Trophoblast cell (in vitro differentiated cells and primary cell): Measurements from ENCODE around the gene SURF6.
"Not testable (repeated sequence)": the region's sequence is repeated elsewhere in the genome, so short reads cannot be mapped to it uniquely, and the experiment has no call there.

Source experiments
- DNase-seq, 2 donors: peaks; one replicate each; pipeline ENCODE4 v3.0.0-alpha.2; 2016
- H2AFZ ChIP-seq: 2 replicates; pipeline ENCODE4 v1.6.1; 2013; ENCODE audit warnings: low read length, moderate library complexity, mild to moderate bottlenecking; ENCODE audit not compliant: insufficient read depth, poor library complexity
- H2AK5ac ChIP-seq: 2 replicates; pipeline ENCODE4 v1.6.1; 2013; ENCODE audit warnings: mild to moderate bottlenecking, low read length
- H2BK120ac ChIP-seq: 2 replicates; pipeline ENCODE4 v1.6.1; 2013; ENCODE audit warnings: low read length, mild to moderate bottlenecking, moderate library complexity; ENCODE audit not compliant: insufficient read depth, poor library complexity
- H2BK12ac ChIP-seq: 2 replicates; pipeline ENCODE4 v1.6.1; 2013; ENCODE audit warnings: mild to moderate bottlenecking, low read length, moderate library complexity
- H2BK5ac ChIP-seq: 2 replicates; pipeline ENCODE4 v1.6.1; 2013; ENCODE audit warnings: low read length, low read depth, moderate library complexity, mild to moderate bottlenecking; ENCODE audit not compliant: poor library complexity
- H3K14ac ChIP-seq: 2 replicates; pipeline ENCODE4 v1.6.1; 2013; ENCODE audit warnings: mild to moderate bottlenecking, low read length
- H3K18ac ChIP-seq: 2 replicates; pipeline ENCODE4 v1.6.1; 2013; ENCODE audit warnings: mild to moderate bottlenecking, low read length
- H3K23ac ChIP-seq: 2 replicates; pipeline ENCODE4 v1.6.1; 2013; ENCODE audit warnings: low read length
- H3K27ac ChIP-seq: 2 replicates; pipeline ENCODE4 v1.5.1; 2013; ENCODE audit warnings: low read depth, mild to moderate bottlenecking, inconsistent platforms, low read length, moderate library complexity
- H3K27me3 ChIP-seq: 2 replicates; pipeline ENCODE4 v1.6.1; 2013; ENCODE audit warnings: inconsistent platforms, mild to moderate bottlenecking, low read length, moderate library complexity; ENCODE audit not compliant: insufficient read depth
- H3K36me3 ChIP-seq, 2 experiments: 1 replicate in 1 of 2; 2 replicates in 1 of 2; pipeline ENCODE4 v1.6.1; 2013; ENCODE audit warnings: low read length in 2 of 2, mild to moderate bottlenecking in 2 of 2, moderate library complexity in 1 of 2; ENCODE audit not compliant: insufficient read depth in 2 of 2, control insufficient read depth in 1 of 2
- H3K4ac ChIP-seq: 2 replicates; pipeline ENCODE4 v1.6.1; 2013; ENCODE audit warnings: low read depth, mild to moderate bottlenecking, low read length, moderate library complexity
- H3K4me1 ChIP-seq, 2 experiments: 1 replicate in 1 of 2; 2 replicates in 1 of 2; pipeline ENCODE4 v1.6.1; 2013; ENCODE audit warnings: low read length in 2 of 2, mild to moderate bottlenecking in 2 of 2, moderate library complexity in 1 of 2; ENCODE audit not compliant: insufficient read depth in 2 of 2, control insufficient read depth in 1 of 2
- H3K4me2 ChIP-seq: 2 replicates; pipeline ENCODE4 v1.6.1; 2013; ENCODE audit warnings: inconsistent platforms, mild to moderate bottlenecking, low read length, moderate library complexity
- H3K4me3 ChIP-seq: 2 replicates; pipeline ENCODE4 v1.5.1; 2013; ENCODE audit warnings: mild to moderate bottlenecking, low read depth, low read length, inconsistent platforms
- H3K79me1 ChIP-seq: one replicate; pipeline ENCODE4 v1.6.1; 2013; ENCODE audit warnings: low read length
- H3K79me2 ChIP-seq: 2 replicates; pipeline ENCODE4 v1.6.1; 2013; ENCODE audit warnings: low read length, mild to moderate bottlenecking; ENCODE audit not compliant: control insufficient read depth, insufficient read depth, poor library complexity
- H3K9ac ChIP-seq: 2 replicates; pipeline ENCODE4 v1.6.1; 2013; ENCODE audit warnings: mild to moderate bottlenecking, low read length
- H3K9me3 ChIP-seq: 2 replicates; pipeline ENCODE4 v1.6.1; 2013; ENCODE audit warnings: low read depth, mild to moderate bottlenecking, control low read depth, inconsistent platforms, low read length; ENCODE audit not compliant: insufficient read depth
- H4K12ac ChIP-seq: 2 replicates; pipeline ENCODE4 v1.6.1; 2013; ENCODE audit warnings: low read depth, mild to moderate bottlenecking, low read length, moderate library complexity
- H4K8ac ChIP-seq: 2 replicates; pipeline ENCODE4 v1.6.1; 2013; ENCODE audit warnings: low read depth, mild to moderate bottlenecking, low read length, moderate library complexity
- H4K91ac ChIP-seq: one replicate; pipeline ENCODE4 v1.6.1; 2013; ENCODE audit warnings: low read depth, mild to moderate bottlenecking, low read length, moderate library complexity
- WGBS: extraction: QIAGEN DNeasy Blood & Tissue Kit; methylation state at CpG from one replicate; pipeline ENCODE4 v1.1.7; 2013; ENCODE audit warnings: missing lambda C conversion rate; ENCODE audit not compliant: insufficient read length, insufficient coverage; ENCODE audit errors: extremely low coverage; 5-methylcytosine and 5-hydroxymethylcytosine counted together

The SURF6 gene

DNA sequence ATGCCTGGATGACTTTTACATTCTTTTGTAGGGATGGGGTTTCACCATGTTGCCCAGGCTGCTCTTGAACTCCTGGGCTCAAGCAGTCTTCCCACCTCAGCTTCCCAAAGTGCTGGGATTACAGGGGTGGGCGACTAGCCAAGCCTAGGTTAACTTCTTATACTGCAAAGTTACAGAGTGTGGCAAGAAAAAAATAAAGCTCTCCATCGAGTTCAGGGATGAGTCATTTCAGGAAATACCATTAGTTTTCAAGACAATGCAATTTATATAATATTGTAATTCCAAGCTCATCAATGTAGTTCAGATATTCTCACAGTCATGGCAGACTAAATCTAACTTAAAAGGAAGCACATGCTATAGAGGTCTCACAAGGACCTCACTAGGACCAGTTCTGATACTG is 49.5 kb downstream of the SURF6 start:
- H3K4ac ChIP-seq, result no peak overlapping the region
- no peaks in the 10 kb centered on the region for H3K27me3 ChIP-seq
- H2BK5ac ChIP-seq, result no peak overlapping the region
- no peak overlapping the region for H4K12ac ChIP-seq
- no peak overlapping the region for H3K14ac ChIP-seq
- WGBS, result no CpG with 5 or more reads among the region's 2 CpGs
- no peak overlapping the region for H3K18ac ChIP-seq
- no peak overlapping the region for H3K27ac ChIP-seq
- no peak overlapping the region for H3K23ac ChIP-seq
- H3K4me1 ChIP-seq, result no peaks in the 10 kb centered on the region
- H3K4me2 ChIP-seq, result no peak overlapping the region
- no peak overlapping the region for H2BK120ac ChIP-seq
- H3K9ac ChIP-seq, result no peak overlapping the region
- H4K8ac ChIP-seq, result no peak overlapping the region
- H2AFZ ChIP-seq, result no peak overlapping the region
- H3K36me3 ChIP-seq, result no peaks in the 10 kb centered on the region
- no peak overlapping the region for H4K91ac ChIP-seq
- H3K4me3 ChIP-seq, result no peak overlapping the region
- H3K79me1 ChIP-seq, result no peaks in the 10 kb centered on the region
- H3K9me3 ChIP-seq, result peaks cover 20% of the 10 kb centered on the region
- no peaks in the 10 kb centered on the region for H3K79me2 ChIP-seq
- no peak overlapping the region for H2BK12ac ChIP-seq
- H2AK5ac ChIP-seq, result no peak overlapping the region
- DNase-seq, result no peak

DNA sequence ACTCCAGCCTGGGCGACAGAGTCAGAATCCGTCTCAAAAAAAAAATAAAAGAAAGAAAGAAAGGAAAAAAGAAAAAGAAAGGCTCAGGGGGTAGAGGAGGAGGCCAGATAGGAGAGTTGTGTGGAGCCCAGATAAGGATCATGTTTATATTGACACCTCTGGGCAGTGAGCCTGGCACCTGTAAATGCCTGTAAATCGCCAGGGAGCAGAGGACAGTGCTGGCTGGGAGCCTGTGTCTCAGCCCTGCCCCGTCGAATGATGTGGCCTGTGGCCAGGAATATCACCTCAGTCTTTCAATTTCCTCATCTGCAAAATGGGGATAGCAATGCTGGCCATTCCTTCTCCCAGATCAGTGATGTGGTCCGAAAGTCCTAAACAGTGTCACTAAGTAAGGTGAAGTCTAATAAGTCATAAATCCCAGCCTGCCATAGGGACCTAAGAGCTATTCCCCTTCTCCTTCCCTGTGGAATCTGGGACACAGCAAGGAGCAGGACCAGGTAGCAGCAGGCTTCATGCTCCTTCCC is 50.7 kb downstream of the SURF6 start:
- H3K27ac ChIP-seq, result no peak overlapping the region
- no peak overlapping the region for H3K18ac ChIP-seq
- H2AFZ ChIP-seq, result no peak overlapping the region
- no peak overlapping the region for H3K4me3 ChIP-seq
- H3K27me3 ChIP-seq, result no peaks in the 10 kb centered on the region
- peaks cover 17% of the 10 kb centered on the region for H3K9me3 ChIP-seq
- no peak overlapping the region for H2AK5ac ChIP-seq
- no peak overlapping the region for H3K4ac ChIP-seq
- no peak overlapping the region for H2BK120ac ChIP-seq
- H3K14ac ChIP-seq, result no peak overlapping the region
- no peak overlapping the region for H4K8ac ChIP-seq
- no peak overlapping the region for H4K91ac ChIP-seq
- H3K4me2 ChIP-seq, result no peak overlapping the region
- DNase-seq, result no peak
- H2BK12ac ChIP-seq, result no peak overlapping the region
- H3K23ac ChIP-seq, result no peak overlapping the region
- H3K79me1 ChIP-seq, result no peaks in the 10 kb centered on the region
- H3K79me2 ChIP-seq, result no peaks in the 10 kb centered on the region
- no peaks in the 10 kb centered on the region for H3K36me3 ChIP-seq
- no CpG with 5 or more reads among the region's 6 CpGs for WGBS
- no peak overlapping the region for H3K9ac ChIP-seq
- H4K12ac ChIP-seq, result no peak overlapping the region
- no peaks in the 10 kb centered on the region for H3K4me1 ChIP-seq
- no peak overlapping the region for H2BK5ac ChIP-seq

DNA sequence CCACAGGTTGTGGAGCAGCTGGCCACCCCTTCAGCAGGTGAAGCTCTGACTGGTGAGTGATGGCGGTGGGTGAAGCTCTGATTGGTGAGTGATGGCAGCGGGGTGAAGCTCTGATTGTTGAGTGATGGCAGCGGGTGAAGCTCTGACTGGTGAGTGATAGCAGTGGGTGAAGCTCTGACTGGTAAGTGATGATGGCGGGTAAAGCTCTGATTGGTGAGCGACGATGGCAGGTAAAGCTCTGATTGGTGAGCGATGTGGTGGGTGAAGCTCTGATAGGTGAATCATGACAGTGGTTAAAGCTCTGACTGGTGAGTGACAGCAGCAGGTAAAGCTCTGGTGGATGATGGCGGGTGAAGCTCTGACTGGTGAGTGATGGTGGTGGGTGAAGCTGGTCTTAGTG is 51.6 kb downstream of the SURF6 start:
- Histone ChIP-seq H2AK5ac (no peak overlapping the region), H3K4me3 (no peak overlapping the region)

DNA sequence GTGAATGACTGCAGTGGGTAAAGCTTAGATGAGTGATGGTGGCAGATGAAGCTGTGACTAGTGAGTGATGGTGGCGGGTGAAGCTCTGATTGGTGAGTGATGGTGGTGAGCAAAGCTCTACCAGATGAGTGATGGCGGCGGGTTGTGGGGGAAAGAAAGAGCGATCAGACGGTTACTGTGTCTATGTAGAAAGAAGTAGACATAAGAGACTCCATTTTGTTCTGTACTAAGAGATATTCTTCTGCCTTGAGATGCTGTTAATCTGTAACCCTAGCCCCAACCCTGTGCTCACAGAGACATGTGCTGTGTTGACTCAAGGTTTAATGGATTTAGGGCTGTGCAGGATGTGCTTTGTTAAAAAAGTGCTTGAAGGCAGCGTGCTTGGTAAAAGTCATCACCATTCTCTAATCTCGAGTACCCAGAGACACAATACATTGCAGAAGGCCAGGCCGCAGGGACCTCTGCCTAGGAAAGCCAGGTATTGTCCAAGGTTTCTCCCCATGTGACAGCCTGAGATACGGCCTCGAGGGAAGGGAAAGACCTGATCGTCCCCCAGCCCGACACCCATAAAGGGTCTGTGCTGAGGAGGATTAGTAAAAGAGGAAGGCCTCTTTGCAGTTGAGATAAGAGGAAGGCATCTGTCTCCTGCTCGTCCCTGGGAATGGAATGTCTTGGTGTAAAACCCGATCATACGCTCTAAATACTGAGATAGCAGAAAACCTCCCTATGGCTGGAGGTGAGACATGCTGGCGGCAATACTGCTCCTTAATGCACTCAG is 52.5 kb downstream of the SURF6 start:
- H4K12ac ChIP-seq, H3K4ac ChIP-seq, H4K8ac ChIP-seq, H3K9ac ChIP-seq, DNase-seq, H3K4me1 ChIP-seq, H3K27me3 ChIP-seq, H3K18ac ChIP-seq, H2BK120ac ChIP-seq, H4K91ac ChIP-seq, H2BK12ac ChIP-seq, H3K23ac ChIP-seq, H3K27ac ChIP-seq, H3K36me3 ChIP-seq, H3K4me3 ChIP-seq, H3K14ac ChIP-seq, H2BK5ac ChIP-seq, H2AFZ ChIP-seq, H3K4me2 ChIP-seq, H3K79me1 ChIP-seq, H2AK5ac ChIP-seq, H3K79me2 ChIP-seq: not testable (repeated sequence)
- WGBS, result no CpG with 5 or more reads among the region's 16 CpGs
- peaks cover 22% of the 10 kb centered on the region for H3K9me3 ChIP-seq

More for the DNA sequence above, 51.6 kb downstream of the SURF6 start:
- H3K36me3 ChIP-seq, result no peaks in the 10 kb centered on the region
- H3K79me2 ChIP-seq, result no peaks in the 10 kb centered on the region
- H4K12ac ChIP-seq, result no peak overlapping the region
- no peaks in the 10 kb centered on the region for H3K79me1 ChIP-seq
- H4K91ac ChIP-seq, result no peak overlapping the region
- H2AFZ ChIP-seq, result no peak overlapping the region
- H3K4me1 ChIP-seq, result no peaks in the 10 kb centered on the region
- peaks cover 21% of the 10 kb centered on the region for H3K9me3 ChIP-seq
- no peak overlapping the region for H3K4me2 ChIP-seq
- no peak for DNase-seq
- no peak overlapping the region for H3K9ac ChIP-seq
- no CpG with 5 or more reads among the region's 8 CpGs for WGBS
- no peaks in the 10 kb centered on the region for H3K27me3 ChIP-seq
- no peak overlapping the region for H3K14ac ChIP-seq
- H3K27ac ChIP-seq, result no peak overlapping the region
- H3K18ac ChIP-seq, result no peak overlapping the region
- no peak overlapping the region for H3K23ac ChIP-seq
- H3K4ac ChIP-seq, result no peak overlapping the region
- H2BK120ac ChIP-seq, result no peak overlapping the region
- no peak overlapping the region for H4K8ac ChIP-seq
- no peak overlapping the region for H2BK5ac ChIP-seq
- H2BK12ac ChIP-seq, result no peak overlapping the region
